NT2/D1 (cell line): ENCODE results near the gene ACYP1.

Experiments used
- SUZ12 ChIP-seq: IDR thresholded peaks from 2 replicates; pipeline ENCODE4 v1.6.1; 2011; ENCODE audit not compliant: insufficient read length, insufficient read depth; ENCODE audit errors: extremely low read depth
- YY1 ChIP-seq: IDR thresholded peaks from 2 replicates; pipeline ENCODE4 v1.6.1; 2011; ENCODE audit not compliant: insufficient read length, insufficient read depth
- ZNF274 ChIP-seq: IDR thresholded peaks from 2 replicates; pipeline ENCODE4 v1.6.1; 2011; ENCODE audit warnings: mild to moderate bottlenecking, low read depth, low read length

- TF ChIP-seq ZNF274 (no peak), YY1 (no peak), SUZ12 (no peak)
Measured at GRCh38 chr14:75069121-75069810, 5.4 kb upstream of the ACYP1 start, which contains the start of gene ZC2HC1C.
